Bronchial epithelial cell (primary cell): Measurements from ENCODE around the gene SMURF1. TPM values are rescaled to one million over a fixed set of nuclear protein-coding genes. Genes with fewer than 3 reads are reported as not detected.

ENCODE experiments used
- DNase-seq: peaks from one replicate; pipeline ENCODE4 v3.0.0-alpha.2; 2010; ENCODE audit warnings: low read depth
- FAIRE-seq: peaks from 2 replicates; lab custom pipeline; 2011; peaks lifted over from hg19 to GRCh38; lab: Jason Lieb, UNC
- H3K27me3 ChIP-seq: 2 replicates; pipeline ENCODE4 v1.5.1; 2011; ENCODE audit warnings: low read length; ENCODE audit not compliant: control insufficient read depth, insufficient read depth
- H3K36me3 ChIP-seq: 2 replicates; pipeline ENCODE4 v1.5.1; 2011; ENCODE audit warnings: low read length; ENCODE audit not compliant: control insufficient read depth, insufficient read depth
- H3K4me3 ChIP-seq: 2 replicates; pipeline ENCODE4 v1.5.1; 2011; ENCODE audit warnings: mild to moderate bottlenecking, low read depth, low read length, control low read depth
- total RNA-seq: library from RNA; depleted of rRNA; stranded (reverse); fragments of >200 nt; gene quantifications from 2 replicates; pipeline ENCODE4 v1.2.1, GENCODE V29; 2014
- TF ChIP-seq, protein P1 (sequence below): IDR thresholded peaks from 2 replicates; pipeline ENCODE4 v1.5.1; 2011; ENCODE audit warnings: mild to moderate bottlenecking, moderate library complexity, low read length, control low read depth, inconsistent platforms; ENCODE audit not compliant: insufficient read depth, severe bottlenecking

Gene SMURF1
- total RNA-seq, 1 donor from 2014 or later, result 42.4 TPM

DNA sequence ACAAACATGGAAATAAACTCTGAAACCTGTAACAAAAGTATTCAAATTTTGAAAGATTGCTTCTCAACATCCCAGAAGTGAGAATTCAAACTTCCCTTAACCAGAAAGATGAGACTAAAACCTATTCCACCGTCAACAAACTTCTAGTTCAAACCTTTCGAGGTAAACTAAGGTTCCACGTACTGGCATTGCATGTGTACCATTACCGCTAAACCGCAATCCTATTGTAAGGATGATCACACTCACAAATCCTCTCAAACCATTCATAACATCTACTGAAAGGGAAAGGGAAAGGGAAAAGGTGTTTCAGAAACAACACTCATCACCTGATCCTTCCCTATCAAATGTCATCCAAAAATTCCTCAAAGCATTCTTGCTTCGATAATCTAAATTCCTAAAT is 3.1 kb downstream of the SMURF1 start:
- TF ChIP-seq, protein P1, sequence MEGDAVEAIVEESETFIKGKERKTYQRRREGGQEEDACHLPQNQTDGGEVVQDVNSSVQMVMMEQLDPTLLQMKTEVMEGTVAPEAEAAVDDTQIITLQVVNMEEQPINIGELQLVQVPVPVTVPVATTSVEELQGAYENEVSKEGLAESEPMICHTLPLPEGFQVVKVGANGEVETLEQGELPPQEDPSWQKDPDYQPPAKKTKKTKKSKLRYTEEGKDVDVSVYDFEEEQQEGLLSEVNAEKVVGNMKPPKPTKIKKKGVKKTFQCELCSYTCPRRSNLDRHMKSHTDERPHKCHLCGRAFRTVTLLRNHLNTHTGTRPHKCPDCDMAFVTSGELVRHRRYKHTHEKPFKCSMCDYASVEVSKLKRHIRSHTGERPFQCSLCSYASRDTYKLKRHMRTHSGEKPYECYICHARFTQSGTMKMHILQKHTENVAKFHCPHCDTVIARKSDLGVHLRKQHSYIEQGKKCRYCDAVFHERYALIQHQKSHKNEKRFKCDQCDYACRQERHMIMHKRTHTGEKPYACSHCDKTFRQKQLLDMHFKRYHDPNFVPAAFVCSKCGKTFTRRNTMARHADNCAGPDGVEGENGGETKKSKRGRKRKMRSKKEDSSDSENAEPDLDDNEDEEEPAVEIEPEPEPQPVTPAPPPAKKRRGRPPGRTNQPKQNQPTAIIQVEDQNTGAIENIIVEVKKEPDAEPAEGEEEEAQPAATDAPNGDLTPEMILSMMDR, result no peak
- no peak for FAIRE-seq
- peak overlapping the region; percentile 58 for H3K4me3 ChIP-seq
- no peaks in the 10 kb centered on the region for H3K36me3 ChIP-seq
- no peaks in the 10 kb centered on the region for H3K27me3 ChIP-seq
- DNase-seq, result peak; percentile 38

DNA sequence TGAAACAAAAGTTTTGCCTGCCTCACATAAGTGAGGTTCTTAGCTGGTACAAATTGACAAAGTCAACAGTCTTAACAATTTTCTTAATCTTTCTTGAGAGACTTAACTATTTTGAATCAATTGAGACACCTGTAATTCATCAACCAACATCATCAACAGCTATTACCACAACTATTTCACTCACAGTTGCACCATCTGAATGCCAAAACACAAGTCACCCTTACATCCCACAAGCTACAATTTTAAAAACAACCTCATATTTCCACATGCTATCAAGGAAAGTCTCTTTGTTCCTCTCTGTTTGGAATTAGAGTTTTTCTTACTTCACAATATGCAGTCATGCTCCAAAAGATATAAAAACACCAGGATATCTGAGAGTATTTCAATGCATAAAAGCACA is 4.9 kb downstream of the SMURF1 start:
- TF ChIP-seq, protein P1, result no peak
- Histone ChIP-seq H3K36me3 (no peaks in the 10 kb centered on the region), H3K27me3 (no peaks in the 10 kb centered on the region), H3K4me3 (no peak overlapping the region)
- peak; percentile 36 for DNase-seq
- FAIRE-seq, result no peak

DNA sequence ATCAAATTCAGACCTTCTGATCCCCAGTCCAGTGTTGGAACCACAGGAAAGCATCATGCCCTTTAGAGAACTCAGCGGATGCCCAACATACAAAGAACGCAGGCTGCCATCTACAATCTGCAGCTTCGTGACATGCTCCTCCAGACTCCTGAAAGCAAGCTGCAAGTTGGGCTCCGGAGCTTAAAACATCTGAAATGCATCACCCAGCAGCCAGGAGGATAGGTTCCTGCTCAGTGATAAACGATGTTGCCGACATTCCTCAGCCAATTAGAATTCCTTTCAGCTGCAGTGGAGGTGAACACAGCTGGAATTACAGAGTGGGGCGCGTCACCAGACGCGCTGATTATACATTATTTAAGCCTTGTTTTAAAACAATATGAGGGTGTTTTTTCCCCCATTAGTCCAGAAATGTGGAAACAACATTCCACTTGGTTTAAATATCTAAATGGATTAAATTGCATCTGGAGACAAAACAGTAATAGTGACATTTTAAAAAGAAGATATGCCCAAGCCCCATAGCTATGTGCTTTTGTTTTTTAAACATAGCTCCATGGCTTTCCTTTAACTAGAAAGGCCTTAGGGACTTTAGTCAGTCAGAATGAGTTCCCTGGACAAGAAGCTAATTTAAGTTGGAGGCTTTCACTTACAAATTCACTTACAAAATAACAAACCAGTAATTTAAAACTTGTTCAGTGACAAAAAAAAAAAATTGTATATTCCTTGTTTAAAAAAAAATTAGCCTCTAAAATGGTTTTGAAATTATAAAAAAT is 6.3 kb downstream of the SMURF1 start:
- Histone ChIP-seq H3K27me3 (no peaks in the 10 kb centered on the region), H3K4me3 (no peak overlapping the region), H3K36me3 (no peaks in the 10 kb centered on the region)
- TF ChIP-seq, protein P1, result no peak
- DNase-seq (peak; percentile 69), FAIRE-seq (no peak)

DNA sequence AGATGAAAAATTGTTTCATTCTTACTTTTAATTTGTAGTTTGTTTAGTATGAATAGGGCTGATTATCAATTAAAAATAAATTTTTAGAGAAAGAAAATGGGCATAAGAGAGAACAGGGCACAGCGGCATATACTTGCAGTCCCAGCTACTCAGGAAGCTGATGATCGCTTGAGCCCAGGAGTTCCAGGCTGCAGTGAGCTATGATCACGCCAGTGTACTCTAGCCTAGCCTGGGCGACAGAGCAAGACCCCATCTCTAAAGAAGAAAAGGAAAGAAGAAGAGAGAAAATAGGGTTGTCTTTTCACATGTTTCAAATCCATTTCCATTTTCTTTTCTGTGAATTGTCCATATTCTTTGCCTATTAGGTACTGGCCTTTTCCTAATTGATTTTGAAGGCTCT is 8.0 kb downstream of the SMURF1 start:
- FAIRE-seq, result no peak
- no peak for DNase-seq
- Histone ChIP-seq H3K4me3 (no peak overlapping the region), H3K27me3 (no peaks in the 10 kb centered on the region), H3K36me3 (peaks cover 1% of the 10 kb centered on the region)
- TF ChIP-seq, protein P1, result no peak

DNA sequence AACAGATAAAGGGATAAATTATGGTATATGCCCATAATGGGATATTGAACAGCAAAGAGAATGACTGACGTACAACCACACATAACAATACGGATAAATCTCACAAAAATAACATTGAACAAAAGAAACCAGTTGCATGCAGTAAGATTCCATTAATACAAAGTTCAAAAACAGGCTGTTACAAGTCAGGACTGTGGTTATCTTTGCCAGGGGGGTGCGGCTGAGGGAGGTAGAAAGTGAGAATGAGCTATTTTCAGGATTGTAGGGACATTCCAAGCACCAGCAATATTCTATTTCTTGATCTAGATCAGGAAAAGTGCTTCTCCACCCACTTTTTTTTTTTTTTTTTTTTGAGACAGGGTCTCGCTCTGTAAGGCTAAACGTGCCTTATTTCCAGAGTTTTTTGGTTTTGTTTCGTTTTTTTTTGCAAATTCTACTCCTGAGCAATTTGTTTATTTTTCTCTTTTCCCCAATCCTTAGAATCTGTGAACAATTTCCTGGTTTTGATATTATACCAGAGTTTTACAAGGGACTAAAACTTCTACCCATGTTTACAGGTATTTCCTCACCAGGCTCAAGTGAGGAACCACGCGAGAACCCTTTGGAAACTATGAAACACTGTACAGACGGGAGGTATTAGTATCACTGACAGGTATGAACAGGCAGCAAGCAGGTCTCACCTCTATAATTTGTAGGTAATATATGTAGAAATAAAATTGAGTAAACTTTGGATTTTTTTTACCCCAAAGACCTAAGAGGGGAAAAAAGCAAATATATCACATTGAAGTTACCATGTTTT is 9.9 kb downstream of the SMURF1 start:
- no peaks in the 10 kb centered on the region for H3K27me3 ChIP-seq
- peaks cover 1% of the 10 kb centered on the region for H3K36me3 ChIP-seq
- TF ChIP-seq, protein P1, result no peak
- FAIRE-seq (no peak), DNase-seq (peak; percentile 87)
- no peak overlapping the region for H3K4me3 ChIP-seq
